Measurements from ENCODE around the gene RPH3AL.

- TF ChIP-seq POLR2A (IDR thresholded peaks at IDR 0.05) = no peak
- TF ChIP-seq CTCF (IDR thresholded peaks at IDR 0.05 in 4 of 5, conservative IDR thresholded peaks at IDR 0.05 in 1 of 5) = no peak
These were observed 169.6 kb downstream of the RPH3AL start for GRCh38 chr17:183021-183420.

All from gastrocnemius medialis (tissue), 4 donors.